ENCODE data around the gene RYR3.
"Not testable (repeated sequence)": the region's sequence is repeated elsewhere in the genome, so short reads cannot be mapped to it uniquely, and the experiment has no call there.

RYR3 gene

GRCh38 chr15:33754242-33754641 is 443.5 kb downstream of the RYR3 start:
- DNase-seq (ENCODE audit: low read depth in 2 of 2, low spot score in 1 of 2) = no peak

DNA sequence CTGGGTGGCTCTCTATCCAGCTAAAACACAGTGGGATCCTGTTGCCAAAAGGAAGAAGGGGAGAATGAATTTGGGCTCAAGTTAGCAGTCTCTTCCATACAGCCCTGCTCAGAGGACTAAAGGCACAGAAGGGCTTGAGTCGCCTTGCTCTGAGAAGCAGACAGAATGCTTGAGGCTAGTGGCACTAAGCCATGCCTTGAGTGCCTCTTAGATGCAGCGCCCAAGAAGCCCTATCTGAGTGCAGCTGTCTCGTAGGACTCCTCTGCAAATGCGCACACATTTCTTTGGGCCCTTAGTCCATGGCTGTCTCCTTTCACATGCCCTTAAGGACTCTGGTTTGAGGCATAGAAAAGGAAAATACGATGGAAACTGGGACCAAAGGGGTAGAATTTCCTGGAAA is 446.2 kb downstream of the RYR3 start:
- no peak for DNase-seq (ENCODE audit: low read depth in 2 of 2, low spot score in 1 of 2)

DNA sequence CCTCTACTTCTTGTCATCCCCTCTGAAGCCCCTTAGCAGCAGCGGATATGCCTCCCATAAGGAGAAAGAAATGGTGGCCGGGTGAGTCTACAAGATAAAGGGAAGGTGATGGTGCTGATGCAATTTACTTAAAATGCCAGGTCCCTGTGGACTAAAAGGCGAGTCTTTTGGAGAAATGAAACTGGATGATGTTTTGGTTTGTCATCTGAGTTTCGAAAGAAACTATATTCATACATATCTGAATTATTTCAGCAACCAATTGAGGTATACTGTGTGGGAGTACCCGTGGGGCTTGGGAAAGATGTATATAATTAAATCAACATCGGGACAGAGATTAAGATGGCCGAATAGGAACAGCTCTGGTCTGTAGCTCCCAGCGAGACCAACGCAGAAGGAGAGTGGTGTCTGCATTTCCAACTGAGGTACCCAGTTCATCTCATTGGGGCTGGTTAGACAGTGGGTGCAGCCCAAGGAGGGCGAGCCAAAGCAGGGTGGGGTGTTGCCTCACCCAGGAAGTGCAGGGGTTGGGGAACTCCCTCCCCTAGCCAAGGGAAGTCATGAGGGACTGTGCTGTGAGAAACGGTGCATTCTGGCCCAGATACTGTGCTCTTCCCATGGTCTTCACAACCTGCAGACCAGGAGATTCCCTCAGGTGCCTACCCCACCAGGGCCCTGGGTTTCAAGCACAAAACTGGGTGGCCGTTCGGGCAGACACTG is 446.9 kb downstream of the RYR3 start:
- no peak for DNase-seq (ENCODE audit: low read depth in 2 of 2, low spot score in 1 of 2)

GRCh38 chr15:33766389-33766788 is 455.6 kb downstream of the RYR3 start:
- DNase-seq (ENCODE audit: low read depth in 2 of 2, low spot score in 1 of 2) = no peak

GRCh38 chr15:33768670-33769190 is 458.0 kb downstream of the RYR3 start:
- no peak for DNase-seq (ENCODE audit: low read depth in 2 of 2, low spot score in 1 of 2)

GRCh38 chr15:33773969-33774368 is 463.2 kb downstream of the RYR3 start:
- DNase-seq (ENCODE audit: low read depth in 2 of 2, low spot score in 1 of 2) = no peak

- DNase-seq (ENCODE audit: low read depth in 2 of 2, low spot score in 1 of 2) = no peak
Measured at GRCh38 chr15:33778852-33779251, 468.1 kb downstream of the RYR3 start.

- DNase-seq (ENCODE audit: low read depth in 2 of 2, low spot score in 1 of 2) = no peak
Measured at GRCh38 chr15:33780011-33780768, 469.4 kb downstream of the RYR3 start.

GRCh38 chr15:33782966-33783365 is 472.2 kb downstream of the RYR3 start:
- DNase-seq (ENCODE audit: low read depth in 2 of 2, low spot score in 1 of 2) = no peak

GRCh38 chr15:33785366-33785765 is 474.6 kb downstream of the RYR3 start:
- no peak for DNase-seq (ENCODE audit: low read depth in 2 of 2, low spot score in 1 of 2)

DNA sequence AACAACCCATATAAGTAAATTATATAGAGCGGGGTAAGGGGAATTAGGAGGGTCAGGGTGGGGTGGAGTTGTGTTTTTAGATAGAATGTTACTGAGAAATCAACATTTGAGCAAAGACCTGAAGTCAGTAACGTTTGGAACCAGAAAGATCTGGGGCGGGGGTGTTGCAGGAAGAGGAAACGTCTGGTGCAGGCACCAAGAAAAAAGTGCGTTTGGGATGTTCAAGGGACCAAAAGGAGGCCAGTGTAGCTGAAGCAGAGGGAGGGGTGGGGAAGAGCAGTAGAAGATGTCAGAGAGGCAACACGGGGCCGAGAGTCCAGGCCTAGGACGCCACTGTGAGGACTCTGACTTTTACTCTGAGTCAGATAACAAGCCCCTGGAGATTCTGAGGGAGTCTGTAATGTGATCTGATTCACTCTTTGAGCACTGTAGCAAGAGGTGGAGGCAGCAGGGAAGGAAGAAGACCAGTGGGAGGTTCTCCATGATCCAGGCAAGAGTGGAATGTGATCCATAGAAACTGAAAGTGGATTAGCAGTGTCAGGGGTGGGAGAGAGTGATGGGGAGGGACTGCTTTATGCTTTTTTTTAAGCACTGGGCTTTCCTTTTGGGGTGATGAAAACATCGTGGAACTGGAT is 478.3 kb downstream of the RYR3 start:
- DNase-seq (ENCODE audit: low read depth in 2 of 2, low spot score in 1 of 2) = no peak

DNA sequence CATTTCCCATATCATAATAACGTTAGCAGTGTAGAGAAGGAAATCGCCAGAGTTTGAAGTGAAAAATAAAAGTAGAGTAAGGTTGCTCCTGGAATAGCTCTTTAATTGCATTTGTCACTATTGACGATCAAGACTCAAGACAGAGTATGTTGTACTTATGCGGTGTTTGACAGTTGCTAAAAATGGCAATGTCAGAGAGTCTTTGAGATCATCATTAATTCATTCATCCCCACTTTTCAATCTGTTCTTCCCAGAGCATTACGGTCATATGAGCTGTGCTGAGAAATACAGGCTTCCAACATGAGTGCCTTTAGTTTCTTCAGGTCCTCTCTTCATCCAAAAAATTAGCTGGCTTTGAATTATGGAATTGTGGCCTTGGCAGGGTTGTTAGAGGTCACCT is 483.7 kb downstream of the RYR3 start:
- no peak for DNase-seq (ENCODE audit: low read depth in 2 of 2, low spot score in 1 of 2)

DNA sequence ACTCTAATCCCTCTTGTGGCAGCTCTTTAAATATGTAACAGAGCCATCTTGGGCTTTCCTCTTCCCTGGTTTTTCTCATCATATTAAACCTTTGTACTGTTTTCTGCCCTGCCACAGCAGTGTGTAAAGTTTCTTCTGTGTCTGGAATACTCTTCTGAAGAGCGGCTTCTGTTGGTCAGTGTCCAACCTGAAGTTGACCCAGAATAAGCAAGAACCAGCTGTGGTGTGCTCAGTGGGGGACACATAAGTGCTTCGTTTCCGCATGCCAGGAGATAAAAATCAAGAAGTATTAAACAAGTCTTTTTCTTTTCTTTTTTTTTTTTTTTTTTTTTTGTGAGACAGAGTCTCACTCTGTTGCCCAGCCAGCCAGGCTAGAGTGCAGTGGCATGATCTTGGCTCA is 484.3 kb downstream of the RYR3 start:
- no peak for DNase-seq (ENCODE audit: low read depth in 2 of 2, low spot score in 1 of 2)

GRCh38 chr15:33797651-33798050 is 486.9 kb downstream of the RYR3 start:
- no peak for DNase-seq (ENCODE audit: low read depth in 2 of 2, low spot score in 1 of 2)

DNA sequence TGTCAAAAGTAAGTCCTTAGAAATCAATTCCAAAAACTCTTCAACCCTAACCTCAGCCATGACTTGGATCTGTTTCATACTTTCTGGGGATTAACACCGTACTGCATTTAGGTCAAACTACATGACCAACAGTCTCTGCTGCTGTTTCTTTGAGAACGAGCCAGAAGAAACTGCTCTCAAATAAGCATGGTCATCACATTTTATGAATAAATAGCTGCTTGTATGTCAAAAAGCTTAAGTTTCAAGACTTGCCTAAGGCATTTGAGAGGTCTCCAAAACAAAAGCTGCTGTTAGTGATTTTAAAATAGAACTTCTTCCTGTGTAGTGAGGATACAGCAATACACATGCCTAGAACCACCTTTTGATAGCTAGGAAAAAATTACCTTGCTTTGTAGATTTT is 491.2 kb downstream of the RYR3 start:
- no peak for DNase-seq (ENCODE audit: low read depth in 2 of 2, low spot score in 1 of 2)

- DNase-seq (ENCODE audit: low read depth in 2 of 2, low spot score in 1 of 2) = no peak
Measured at GRCh38 chr15:33807665-33808064, 496.9 kb downstream of the RYR3 start.

DNA sequence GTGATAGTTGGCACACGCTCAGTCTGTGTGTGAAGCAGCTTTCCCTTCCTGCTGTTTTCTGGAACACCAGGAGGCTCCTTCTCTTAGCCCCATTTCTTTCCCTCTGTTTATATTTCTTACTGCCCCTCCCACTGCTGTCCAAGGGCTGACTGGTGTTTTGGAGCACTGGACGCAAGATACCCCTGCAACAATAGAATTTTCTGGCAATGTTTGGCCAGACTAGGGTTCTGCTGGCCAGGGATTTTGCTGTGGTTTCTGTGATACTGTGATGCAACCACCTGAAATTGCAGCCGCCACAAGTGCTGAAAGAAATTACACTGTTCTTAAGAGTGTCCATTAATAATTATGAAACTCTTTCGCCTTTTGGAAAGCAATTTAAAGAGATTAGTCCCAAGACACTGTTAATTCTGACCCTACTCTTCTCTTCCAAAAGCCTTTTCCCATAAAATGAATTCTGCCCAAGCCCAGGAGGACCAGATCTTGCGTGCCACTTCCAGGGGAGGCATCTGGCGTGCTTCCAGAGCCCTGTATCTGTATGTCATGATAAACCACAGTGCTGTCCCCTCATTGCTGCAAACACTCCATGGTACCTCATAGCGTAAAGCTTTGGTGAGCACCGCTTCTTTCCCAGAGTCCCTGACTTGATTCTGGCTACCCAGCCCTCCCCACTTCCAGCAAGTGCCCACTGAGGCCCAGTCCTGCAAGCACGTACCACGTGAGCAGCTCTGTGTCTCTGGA is 498.1 kb downstream of the RYR3 start:
- no peak for DNase-seq (ENCODE audit: low read depth in 2 of 2, low spot score in 1 of 2)

- no peak for DNase-seq (ENCODE audit: low read depth in 2 of 2, low spot score in 1 of 2)
Measured at GRCh38 chr15:33810073-33810595, 499.4 kb downstream of the RYR3 start.

- DNase-seq (ENCODE audit: low read depth in 2 of 2, low spot score in 1 of 2) = no peak
Measured at GRCh38 chr15:33810806-33811205, 500.0 kb downstream of the RYR3 start.

- no peak for DNase-seq (ENCODE audit: low read depth in 2 of 2, low spot score in 1 of 2)
Measured at GRCh38 chr15:33813891-33814290, 503.1 kb downstream of the RYR3 start.

DNA sequence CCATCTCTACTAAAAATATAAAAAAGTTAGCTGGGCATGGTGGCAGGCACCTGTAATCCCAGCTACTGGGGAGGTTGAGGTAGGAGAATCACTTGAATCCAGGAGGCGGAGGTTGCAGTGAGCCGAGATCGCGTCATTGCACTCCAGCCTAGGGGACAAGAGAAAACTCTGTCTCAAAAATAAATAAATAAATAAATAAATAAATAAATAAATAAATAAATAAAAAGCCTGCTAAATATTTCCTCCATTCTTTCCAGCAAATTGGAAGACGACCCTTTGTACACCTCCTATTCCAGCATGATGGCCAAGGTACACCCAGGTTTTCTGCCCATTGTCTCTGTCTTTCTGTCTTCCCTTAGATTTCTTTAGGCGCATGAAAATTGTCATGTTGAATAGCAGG is 508.7 kb downstream of the RYR3 start:
- not testable (repeated sequence) for DNase-seq (ENCODE audit: low read depth in 2 of 2, low spot score in 1 of 2)
